BJ (cell line): ENCODE measurements around the gene PLXDC1. TPM values are rescaled to one million over a fixed set of nuclear protein-coding genes. Genes with fewer than 3 reads are reported as not detected.

ENCODE experiments used
- CTCF ChIA-PET: fragments of 350-600 bp; formaldehyde crosslinking; extraction: SDS; loops from one replicate; lab custom pipeline; 2021; ENCODE audit warnings: antibody characterized with exemption, inconsistent platforms; lab: Yijun Ruan, JAX
- POLR2A ChIA-PET: fragments of 300-600 bp; sonication (Branson Sonifier 250); formaldehyde crosslinking; extraction: SDS; loops from one replicate; lab custom pipeline; 2021; ENCODE audit warnings: antibody characterized with exemption; lab: Charles Lee
- DNase-seq: peaks from one replicate; pipeline ENCODE4 v3.0.0-alpha.2; 2011; ENCODE audit warnings: low read depth
- H3K27me3 ChIP-seq: 2 replicates; pipeline ENCODE4 v1.6.0; 2011; ENCODE audit warnings: low read length; ENCODE audit not compliant: control insufficient read depth, insufficient read depth
- H3K36me3 ChIP-seq: 2 replicates; pipeline ENCODE4 v1.5.1; 2011; ENCODE audit warnings: low read length; ENCODE audit not compliant: control insufficient read depth, insufficient read depth
- H3K4me3 ChIP-seq: 2 replicates; pipeline ENCODE4 v1.5.1; 2011; ENCODE audit warnings: low read depth, mild to moderate bottlenecking, control low read depth, low read length
- CTCF ChIP-seq: IDR thresholded peaks from 2 replicates; pipeline ENCODE4 v1.5.1; 2011; ENCODE audit warnings: low read depth, mild to moderate bottlenecking, control low read depth, inconsistent platforms, low read length, moderate library complexity; ENCODE audit not compliant: insufficient read depth
- polyA plus RNA-seq: library from polyadenylated mRNA; depleted of rRNA; stranded (reverse); fragments of >200 nt; gene quantifications from 2 replicates; pipeline ENCODE4 v1.2.3, GENCODE V29; 2011

Gene PLXDC1
- polyA plus RNA-seq, 1 experiment: 5.0 TPM

DNA sequence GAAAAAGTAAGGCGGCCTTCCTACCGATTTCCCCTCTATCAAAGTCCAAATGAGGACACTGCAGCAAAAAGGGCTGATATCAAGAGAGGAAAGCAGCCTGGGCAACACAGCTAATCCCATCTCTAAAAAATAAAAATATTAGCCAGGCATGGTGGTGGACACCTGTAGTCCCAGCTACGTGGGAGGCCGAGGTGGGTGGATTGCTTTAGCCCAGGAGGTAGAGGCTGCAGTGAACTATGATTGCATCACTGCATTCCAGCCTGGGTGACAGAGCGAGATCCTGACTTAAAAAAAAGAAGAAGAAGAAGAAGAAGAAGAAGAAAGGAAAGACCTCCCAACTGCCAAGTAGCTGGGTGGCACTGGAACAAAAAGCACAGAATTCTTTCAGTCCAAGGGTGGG is 31.6 kb upstream of the PLXDC1 start:
- no peak overlapping the region for H3K4me3 ChIP-seq
- DNase-seq: no peak
- peaks cover 41% of the 10 kb centered on the region for H3K36me3 ChIP-seq
- CTCF ChIA-PET: interaction anchor here (1.1 to 2.8 kb wide), 6 partner anchors 9 to 61 kb away, joined by 3 to 18 read pairs (median 4); no protein-coding TSS in a partner anchor
- POLR2A ChIA-PET: no interaction called here
- no peaks in the 10 kb centered on the region for H3K27me3 ChIP-seq
- TF ChIP-seq CTCF: no peak

DNA sequence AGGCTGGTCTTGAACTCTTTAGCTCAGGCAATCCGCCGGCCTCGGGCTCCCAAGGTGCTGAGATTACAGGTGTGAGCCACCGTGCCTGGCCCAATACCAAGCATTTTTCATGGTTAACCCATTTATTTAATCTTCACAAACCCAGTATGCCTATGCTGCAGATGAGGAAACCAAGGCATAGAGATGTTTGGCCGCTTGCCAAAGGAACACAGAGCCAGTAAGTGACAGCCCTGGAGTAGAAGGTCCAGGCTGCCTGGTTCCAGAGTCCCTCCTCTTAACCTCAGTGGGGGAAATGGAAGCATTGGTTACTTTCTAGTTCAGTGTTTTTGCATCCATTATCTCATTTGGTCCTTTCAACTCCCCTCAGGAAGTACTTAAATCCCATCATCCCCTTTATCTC is 29.9 kb upstream of the PLXDC1 start:
- Histone ChIP-seq H3K36me3 (peaks cover 38% of the 10 kb centered on the region), H3K27me3 (no peaks in the 10 kb centered on the region), H3K4me3 (no peak overlapping the region)
- no peak for TF ChIP-seq CTCF
- CTCF ChIA-PET: interaction anchor here (2.8 kb wide), 1 partner anchor 17 kb away, joined by 9 read pairs; no protein-coding TSS in a partner anchor
- no peak for DNase-seq
- POLR2A ChIA-PET: no interaction called here

DNA sequence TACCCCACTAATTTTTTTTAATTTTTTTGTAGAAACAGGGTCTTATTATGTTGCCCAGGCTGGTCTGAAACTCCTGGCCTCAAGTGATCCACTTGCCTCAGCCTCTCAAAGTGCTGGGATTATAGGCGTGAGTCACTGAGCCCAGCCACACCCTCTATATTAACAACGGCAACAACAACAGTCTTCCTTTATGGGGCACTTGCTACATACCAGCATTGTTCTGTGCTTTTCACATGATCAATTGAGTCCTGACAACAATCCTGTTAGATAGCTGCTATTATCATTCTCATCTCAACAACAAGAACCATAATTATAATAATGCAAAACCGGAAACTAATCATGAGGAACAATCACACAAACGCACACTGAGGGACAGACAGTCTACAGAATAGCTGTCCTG is 27.1 kb upstream of the PLXDC1 start:
- no peaks in the 10 kb centered on the region for H3K27me3 ChIP-seq
- peaks cover 23% of the 10 kb centered on the region for H3K36me3 ChIP-seq
- TF ChIP-seq CTCF: no peak
- no peak overlapping the region for H3K4me3 ChIP-seq
- CTCF ChIA-PET: interaction anchor here (0.6 to 1.7 kb wide), 3 partner anchors 11 to 59 kb away, joined by 3 to 8 read pairs (median 4); no protein-coding TSS in a partner anchor
- DNase-seq: no peak
- POLR2A ChIA-PET: no interaction called here

DNA sequence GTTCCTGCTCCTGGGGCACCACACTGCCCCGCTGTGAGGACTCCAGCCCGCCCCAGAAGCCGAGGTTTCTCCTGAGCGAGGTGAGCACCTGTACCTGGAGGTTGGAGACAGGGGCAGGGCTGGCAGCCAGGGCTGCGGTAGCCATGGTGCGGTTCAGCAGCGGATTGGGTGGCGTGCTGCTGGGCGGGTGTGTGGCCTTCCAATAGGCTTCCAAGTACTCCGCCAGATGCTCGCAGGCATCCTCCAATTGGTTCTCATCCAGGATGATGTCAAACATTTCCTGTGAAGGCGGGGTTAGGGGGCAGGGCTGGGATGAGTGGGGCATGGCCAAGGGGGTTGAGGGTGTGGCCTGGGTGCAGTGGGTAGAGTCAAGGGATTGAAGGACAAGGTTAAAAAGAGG is 25.8 kb upstream of the PLXDC1 start:
- POLR2A ChIA-PET: no interaction called here
- CTCF ChIA-PET: interaction anchor here (1.1 to 1.7 kb wide), 3 partner anchors 9 to 178 kb away, joined by 3 to 4 read pairs (median 4); no protein-coding TSS in a partner anchor
- no peak for DNase-seq
- no peaks in the 10 kb centered on the region for H3K27me3 ChIP-seq
- no peak for TF ChIP-seq CTCF
- H3K4me3 ChIP-seq: no peak overlapping the region
- peaks cover 16% of the 10 kb centered on the region for H3K36me3 ChIP-seq

DNA sequence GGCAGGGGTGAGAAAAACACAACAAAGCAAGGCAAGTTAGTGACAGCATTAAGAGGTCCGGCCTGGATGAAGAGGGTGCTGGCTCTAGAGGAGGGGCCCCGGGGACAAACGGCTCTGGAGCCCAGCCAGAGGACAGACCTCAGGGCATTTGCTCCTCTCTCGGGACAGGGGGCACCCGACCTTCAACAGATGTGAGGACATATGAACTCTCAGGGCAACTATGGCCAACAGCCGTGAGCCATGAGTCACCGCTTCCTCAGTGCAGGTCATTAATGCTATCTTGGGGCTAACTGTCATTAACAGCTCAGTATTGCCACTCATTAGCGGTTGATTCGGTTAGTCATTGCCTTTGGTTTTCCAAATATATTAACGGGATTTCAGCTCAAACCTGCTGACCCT is 24.3 kb upstream of the PLXDC1 start:
- no peak for DNase-seq
- no peak overlapping the region for H3K4me3 ChIP-seq
- no peak for TF ChIP-seq CTCF
- POLR2A ChIA-PET: no interaction called here
- H3K36me3 ChIP-seq: peaks cover 16% of the 10 kb centered on the region
- no peaks in the 10 kb centered on the region for H3K27me3 ChIP-seq
- CTCF ChIA-PET: interaction anchor here (0.6 to 3.9 kb wide), 19 partner anchors 8 to 194 kb away, joined by 3 to 73 read pairs (median 7); partner anchors contain the start of genes ARL5C and CACNB1
